GM18498 (cell line): ENCODE data around the gene CACNA1I.
"Not testable (repeated sequence)": the region's sequence is repeated elsewhere in the genome, so short reads cannot be mapped to it uniquely, and the experiment has no call there.

Source experiments
- ATAC-seq: cut with Tn5 transposase; IDR thresholded peaks from one replicate; pipeline ENCODE4 v1.9.1; 2021; ENCODE audit warnings: mild to moderate bottlenecking, moderate library complexity; ENCODE audit not compliant: unreplicated experiment

CACNA1I gene

GRCh38 chr22:39731481-39731880 lies 160.9 kb downstream of the CACNA1I start:
- ATAC-seq, result no peak

- ATAC-seq, result no peak
Observed at GRCh38 chr22:39731881-39732555, 161.5 kb downstream of the CACNA1I start.

- ATAC-seq, result no peak
Observed at GRCh38 chr22:39732625-39733024, 162.1 kb downstream of the CACNA1I start.

- no peak for ATAC-seq
Observed at GRCh38 chr22:39733191-39733590, 162.6 kb downstream of the CACNA1I start.

GRCh38 chr22:39734046-39734445 lies 163.5 kb downstream of the CACNA1I start:
- ATAC-seq, result not testable (repeated sequence)

GRCh38 chr22:39734866-39735265 lies 164.3 kb downstream of the CACNA1I start:
- ATAC-seq, result no peak

- ATAC-seq, result no peak
Observed at GRCh38 chr22:39735776-39736175, 165.2 kb downstream of the CACNA1I start.

GRCh38 chr22:39738746-39739145 lies 168.2 kb downstream of the CACNA1I start:
- ATAC-seq, result no peak
